ENCODE measurements around the gene SLC28A3.

DNA sequence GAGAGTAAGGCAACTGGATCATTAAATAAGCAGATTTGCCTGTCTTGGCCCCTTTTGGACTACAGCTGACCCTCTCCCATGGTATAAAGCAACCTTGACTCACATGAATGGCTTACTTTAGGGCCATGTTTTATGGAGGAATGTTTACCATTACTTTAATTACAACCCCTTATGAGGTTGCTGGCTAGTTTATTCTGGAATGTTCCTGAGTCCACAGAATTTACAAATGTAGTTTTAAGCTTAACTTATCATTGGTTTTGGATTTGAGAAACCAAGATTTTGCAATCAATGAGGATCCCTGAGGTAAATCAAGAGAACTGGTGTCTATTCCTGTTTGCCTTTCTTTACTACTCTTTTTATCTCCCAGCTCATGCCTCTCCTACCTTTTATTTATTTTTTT, 15.7 kb downstream of the SLC28A3 start:
- TF ChIP-seq POLR2AphosphoS5 (IDR thresholded peaks at IDR 0.05; ENCODE audit: low read depth) = no peak
- no peak for TF ChIP-seq GABPA (IDR thresholded peaks at IDR 0.05; ENCODE audit: low read depth)
- TF ChIP-seq, protein P1, sequence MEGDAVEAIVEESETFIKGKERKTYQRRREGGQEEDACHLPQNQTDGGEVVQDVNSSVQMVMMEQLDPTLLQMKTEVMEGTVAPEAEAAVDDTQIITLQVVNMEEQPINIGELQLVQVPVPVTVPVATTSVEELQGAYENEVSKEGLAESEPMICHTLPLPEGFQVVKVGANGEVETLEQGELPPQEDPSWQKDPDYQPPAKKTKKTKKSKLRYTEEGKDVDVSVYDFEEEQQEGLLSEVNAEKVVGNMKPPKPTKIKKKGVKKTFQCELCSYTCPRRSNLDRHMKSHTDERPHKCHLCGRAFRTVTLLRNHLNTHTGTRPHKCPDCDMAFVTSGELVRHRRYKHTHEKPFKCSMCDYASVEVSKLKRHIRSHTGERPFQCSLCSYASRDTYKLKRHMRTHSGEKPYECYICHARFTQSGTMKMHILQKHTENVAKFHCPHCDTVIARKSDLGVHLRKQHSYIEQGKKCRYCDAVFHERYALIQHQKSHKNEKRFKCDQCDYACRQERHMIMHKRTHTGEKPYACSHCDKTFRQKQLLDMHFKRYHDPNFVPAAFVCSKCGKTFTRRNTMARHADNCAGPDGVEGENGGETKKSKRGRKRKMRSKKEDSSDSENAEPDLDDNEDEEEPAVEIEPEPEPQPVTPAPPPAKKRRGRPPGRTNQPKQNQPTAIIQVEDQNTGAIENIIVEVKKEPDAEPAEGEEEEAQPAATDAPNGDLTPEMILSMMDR (IDR thresholded peaks at IDR 0.05; ENCODE audit: insufficient read depth, low read length) = no peak

Data from HL-60 (cell line).